Ascending aorta (tissue), 2 donors: ENCODE measurements around the gene AMD1. TPM values are rescaled to one million over a fixed set of nuclear protein-coding genes. Genes with fewer than 3 reads are reported as not detected.
"Not testable (repeated sequence)": the region's sequence is repeated elsewhere in the genome, so short reads cannot be mapped to it uniquely, and the experiment has no call there.

Experiments
- DNase-seq, 2 donors: peaks; one replicate each; pipeline ENCODE4 v3.0.0-alpha.2; 2019; ENCODE audit warnings: low spot score in 2 of 2
- H3K27ac ChIP-seq, 2 donors: fragments of 200-600 bp; sonication (generic); one replicate each; pipeline ENCODE4 v1.5.1; 2016 to 2017; ENCODE audit warnings: mild to moderate bottlenecking in 1 of 2
- H3K27me3 ChIP-seq: fragments of 200-600 bp; sonication (generic); one replicate; pipeline ENCODE4 v1.5.1; 2017
- H3K36me3 ChIP-seq, 2 donors: fragments of 200-600 bp; sonication (generic); one replicate each; pipeline ENCODE4 v1.5.1; 2016
- H3K4me1 ChIP-seq, 2 donors: fragments of 200-600 bp; sonication (generic); one replicate each; pipeline ENCODE4 v1.5.1; 2016 to 2017; ENCODE audit warnings: mild to moderate bottlenecking in 1 of 2
- H3K4me3 ChIP-seq, 2 donors: fragments of 200-600 bp; sonication (generic); one replicate each; pipeline ENCODE4 v1.5.1; 2016 to 2017; ENCODE audit warnings: mild to moderate bottlenecking in 1 of 2
- H3K9me3 ChIP-seq, 2 donors: fragments of 200-600 bp; sonication (generic); one replicate each; pipeline ENCODE4 v1.5.1; 2016
- CTCF ChIP-seq, 3 experiments: fragments of 200-600 bp in 2 of 3; fragments of 450-650 bp in 1 of 3; sonication (generic) in 2 of 3; IDR thresholded peaks; one replicate each; pipeline ENCODE4 v1.5.1; 2016 to 2019; ENCODE audit warnings: antibody characterized with exemption in 3 of 3, mild to moderate bottlenecking in 1 of 3, moderate library complexity in 1 of 3
- intact Hi-C: fragments of 100-400 bp; cut with DNase I; formaldehyde crosslinking; loops from one replicate; pipeline ENCODE4 v1.15.1; 2023
- total RNA-seq: library from RNA; depleted of rRNA; stranded (reverse); fragments of >200 nt; gene quantifications from one replicate; pipeline ENCODE4 v1.1.0, GENCODE V29; 2016

Gene AMD1
- total RNA-seq, 1 donor from 2014 or later: 19.1 TPM

- H3K4me3 ChIP-seq: no peak overlapping the region
- H3K27me3 ChIP-seq: no peaks in the 10 kb centered on the region
- peaks cover 0 to 3% of the 10 kb centered on the region in 2 donors for H3K9me3 ChIP-seq
- no peak for DNase-seq
- TF ChIP-seq CTCF (IDR thresholded peaks at IDR 0.05): no peak
- no peaks in the 10 kb centered on the region for H3K4me1 ChIP-seq
- peaks cover 35 to 48% of the 10 kb centered on the region in 2 donors for H3K36me3 ChIP-seq
- intact Hi-C loops: no loop called here
- H3K27ac ChIP-seq: no peak overlapping the region
Measured at GRCh38 chr6:110898111-110898510, 23.5 kb downstream of the AMD1 start.

- Histone ChIP-seq H3K27ac (no peak overlapping the region), H3K36me3 (peaks cover 24 to 28% of the 10 kb centered on the region in 2 donors), H3K4me1 (no peaks in the 10 kb centered on the region), H3K27me3 (no peaks in the 10 kb centered on the region), H3K4me3 (no peak overlapping the region), H3K9me3 (peaks cover 10 to 22% of the 10 kb centered on the region in 2 donors)
- no peak for TF ChIP-seq CTCF (IDR thresholded peaks at IDR 0.05)
- DNase-seq: no peak
- intact Hi-C loops: no loop called here
Measured at GRCh38 chr6:110900028-110900598, 25.5 kb downstream of the AMD1 start.

- H3K9me3 ChIP-seq: peaks cover 16 to 30% of the 10 kb centered on the region in 2 donors
- H3K4me3 ChIP-seq, H3K4me1 ChIP-seq, H3K27ac ChIP-seq, DNase-seq, intact Hi-C loops, H3K27me3 ChIP-seq: not testable (repeated sequence)
- peaks cover 13 to 15% of the 10 kb centered on the region in 2 donors for H3K36me3 ChIP-seq
Measured at GRCh38 chr6:110901601-110902000, 27.0 kb downstream of the AMD1 start.

GRCh38 chr6:110902091-110902490 is 27.5 kb downstream of the AMD1 start:
- peaks cover 16 to 33% of the 10 kb centered on the region in 2 donors for H3K9me3 ChIP-seq
- no peaks in the 10 kb centered on the region for H3K4me1 ChIP-seq
- DNase-seq: no peak
- no peak for TF ChIP-seq CTCF (IDR thresholded peaks at IDR 0.05)
- intact Hi-C loops: no loop called here
- peaks cover 9 to 11% of the 10 kb centered on the region in 2 donors for H3K36me3 ChIP-seq
- H3K27me3 ChIP-seq: no peaks in the 10 kb centered on the region
- H3K27ac ChIP-seq: no peak overlapping the region
- H3K4me3 ChIP-seq: no peak overlapping the region

- H3K27ac ChIP-seq, intact Hi-C loops, DNase-seq, H3K27me3 ChIP-seq, H3K4me3 ChIP-seq, H3K36me3 ChIP-seq, H3K4me1 ChIP-seq: not testable (repeated sequence)
- H3K9me3 ChIP-seq: peaks cover 16 to 46% of the 10 kb centered on the region in 2 donors
Measured at GRCh38 chr6:110906273-110906672, 31.7 kb downstream of the AMD1 start.

- Histone ChIP-seq H3K4me3 (no peak overlapping the region), H3K36me3 (no peaks in the 10 kb centered on the region), H3K27ac (no peak overlapping the region), H3K27me3 (no peaks in the 10 kb centered on the region), H3K4me1 (no peaks in the 10 kb centered on the region), H3K9me3 (no peaks in the 10 kb centered on the region)
- intact Hi-C loops: no loop called here
- DNase-seq: no peak
- TF ChIP-seq CTCF (IDR thresholded peaks at IDR 0.05): no peak
Measured at GRCh38 chr6:110930781-110931180, 56.2 kb downstream of the AMD1 start.

GRCh38 chr6:110933912-110934311 is 59.3 kb downstream of the AMD1 start:
- Histone ChIP-seq H3K4me1 (no peaks in the 10 kb centered on the region), H3K4me3 (no peak overlapping the region), H3K27me3 (no peaks in the 10 kb centered on the region), H3K36me3 (no peaks in the 10 kb centered on the region), H3K27ac (no peak overlapping the region), H3K9me3 (no peaks in the 10 kb centered on the region)
- intact Hi-C loops: no loop called here
- DNase-seq: no peak
- TF ChIP-seq CTCF (IDR thresholded peaks at IDR 0.05): no peak
